Panc1 (cell line): ENCODE measurements around the gene TAL1. TPM values are rescaled to one million over a fixed set of nuclear protein-coding genes. Genes with fewer than 3 reads are reported as not detected.

Source experiments
- ATAC-seq: fragments of 200-7000 bp; cut with Tn5 transposase; 2 replicates; pipeline ENCODE4 v1.9.1; 2020; ENCODE audit warnings: mild to moderate bottlenecking, moderate library complexity
- BruUV-seq: library from RNA; stranded (reverse); fragments of 400-500 nt; replicated peaks from 2 replicates; lab custom pipeline; 2021; lab: Mats Ljungman, UMichigan
- CTCF ChIA-PET: fragments of 300-600 bp; sonication (Branson Sonifier 250); formaldehyde crosslinking; loops from one replicate; lab custom pipeline; 2022; ENCODE audit warnings: antibody characterized with exemption; lab: Charles Lee
- POLR2A ChIA-PET: fragments of 300-600 bp; sonication (Branson Sonifier 250); formaldehyde crosslinking; loops from one replicate; lab custom pipeline; 2022; ENCODE audit warnings: antibody characterized with exemption; lab: Charles Lee
- DNase-seq: peaks from one replicate; pipeline ENCODE4 v3.0.0-alpha.2; 2010; ENCODE audit warnings: low read depth, low spot score
- H3K27ac ChIP-seq: 2 replicates; pipeline ENCODE4 v1.5.1; 2011; ENCODE audit warnings: mild to moderate bottlenecking, low read length, inconsistent platforms
- H3K27me3 ChIP-seq: fragments of 200-500 bp; sonication (Bioruptor generic); 2 replicates; pipeline ENCODE4 v1.6.0; 2014; ENCODE audit warnings: low read length, inconsistent platforms; ENCODE audit not compliant: control insufficient read depth, insufficient read depth
- H3K36me3 ChIP-seq: fragments of 200-500 bp; sonication (Bioruptor generic); 2 replicates; pipeline ENCODE4 v1.5.1; 2014; ENCODE audit warnings: inconsistent platforms, mild to moderate bottlenecking, low read length, moderate library complexity; ENCODE audit not compliant: control insufficient read depth, insufficient read depth
- H3K4me1 ChIP-seq: 2 replicates; pipeline ENCODE4 v1.5.1; 2011; ENCODE audit warnings: inconsistent platforms, mild to moderate bottlenecking, low read length, moderate library complexity; ENCODE audit not compliant: control insufficient read depth, insufficient read depth
- H3K4me3 ChIP-seq, 2 experiments: 2 replicates each; pipeline ENCODE4 v1.5.1; 2011 to 2012; ENCODE audit warnings: low read depth in 2 of 2, low read length in 2 of 2, mild to moderate bottlenecking in 2 of 2, inconsistent platforms in 1 of 2, moderate library complexity in 1 of 2
- H3K9me3 ChIP-seq: fragments of 200-500 bp; sonication (Bioruptor generic); 2 replicates; pipeline ENCODE4 v1.5.1; 2014; ENCODE audit warnings: low read depth, mild to moderate bottlenecking, inconsistent platforms, low read length, moderate library complexity; ENCODE audit not compliant: control insufficient read depth, insufficient read depth
- POLR2AphosphoS5 ChIP-seq: IDR thresholded peaks from 2 replicates; pipeline ENCODE4 v1.6.1; 2012; ENCODE audit warnings: mild to moderate bottlenecking, low read depth, low read length, moderate library complexity
- SIN3A ChIP-seq: IDR thresholded peaks from 2 replicates; pipeline ENCODE4 v1.6.1; 2012; ENCODE audit warnings: low read depth, mild to moderate bottlenecking, low read length, moderate library complexity, borderline replicate concordance; ENCODE audit not compliant: insufficient read depth
- TCF7L2 ChIP-seq: IDR thresholded peaks from 2 replicates; pipeline ENCODE4 v1.6.1; 2011; ENCODE audit warnings: mild to moderate bottlenecking, low read depth, low read length, inconsistent platforms
- in situ Hi-C: cut with HindIII; loops from 2 replicates; pipeline ENCODE4 v1.10.0; 2016; ENCODE audit warnings: low sequenced_read_pairs, low pct_unique_long_range_greater_than_20kb
- intact Hi-C: fragments of 100-400 bp; cut with micrococcal nuclease; formaldehyde crosslinking; loops from one replicate; pipeline ENCODE4 v1.10.0; 2022; ENCODE audit not compliant: unreplicated experiment
- total RNA-seq: library from RNA; stranded (reverse); gene quantifications from one replicate; pipeline ENCODE4 v1.2.1, GENCODE V29; 2021; ENCODE audit not compliant: unreplicated experiment
- TF ChIP-seq, protein P1 (sequence below), 2 experiments: IDR thresholded peaks; 2 replicates each; pipeline ENCODE4 v1.6.1; 2011 to 2012; ENCODE audit warnings: low read depth in 2 of 2, control low read depth in 1 of 2, low read length in 1 of 2, mild to moderate bottlenecking in 1 of 2, moderate library complexity in 1 of 2; ENCODE audit not compliant: insufficient read depth in 1 of 2
- TF ChIP-seq, protein P2 (sequence below): fragments of 450-650 bp; IDR thresholded peaks from 2 replicates; pipeline ENCODE4 v1.5.1; 2017; ENCODE audit warnings: mild to moderate bottlenecking

The TAL1 gene
- total RNA-seq, 1 experiment from 2014 or later = 0.05 TPM

- no TSS peak for BruUV-seq
- ChIA-PET CTCF (no interaction called here), POLR2A (no interaction called here)
- Histone ChIP-seq H3K4me1 (no peaks in the 10 kb centered on the region), H3K9me3 (no peaks in the 10 kb centered on the region), H3K36me3 (no peaks in the 10 kb centered on the region), H3K27me3 (peaks cover 10% of the 10 kb centered on the region), H3K27ac (no peak overlapping the region), H3K4me3 (no peak overlapping the region)
- no peak for TF ChIP-seq TCF7L2
- TF ChIP-seq, protein P1, sequence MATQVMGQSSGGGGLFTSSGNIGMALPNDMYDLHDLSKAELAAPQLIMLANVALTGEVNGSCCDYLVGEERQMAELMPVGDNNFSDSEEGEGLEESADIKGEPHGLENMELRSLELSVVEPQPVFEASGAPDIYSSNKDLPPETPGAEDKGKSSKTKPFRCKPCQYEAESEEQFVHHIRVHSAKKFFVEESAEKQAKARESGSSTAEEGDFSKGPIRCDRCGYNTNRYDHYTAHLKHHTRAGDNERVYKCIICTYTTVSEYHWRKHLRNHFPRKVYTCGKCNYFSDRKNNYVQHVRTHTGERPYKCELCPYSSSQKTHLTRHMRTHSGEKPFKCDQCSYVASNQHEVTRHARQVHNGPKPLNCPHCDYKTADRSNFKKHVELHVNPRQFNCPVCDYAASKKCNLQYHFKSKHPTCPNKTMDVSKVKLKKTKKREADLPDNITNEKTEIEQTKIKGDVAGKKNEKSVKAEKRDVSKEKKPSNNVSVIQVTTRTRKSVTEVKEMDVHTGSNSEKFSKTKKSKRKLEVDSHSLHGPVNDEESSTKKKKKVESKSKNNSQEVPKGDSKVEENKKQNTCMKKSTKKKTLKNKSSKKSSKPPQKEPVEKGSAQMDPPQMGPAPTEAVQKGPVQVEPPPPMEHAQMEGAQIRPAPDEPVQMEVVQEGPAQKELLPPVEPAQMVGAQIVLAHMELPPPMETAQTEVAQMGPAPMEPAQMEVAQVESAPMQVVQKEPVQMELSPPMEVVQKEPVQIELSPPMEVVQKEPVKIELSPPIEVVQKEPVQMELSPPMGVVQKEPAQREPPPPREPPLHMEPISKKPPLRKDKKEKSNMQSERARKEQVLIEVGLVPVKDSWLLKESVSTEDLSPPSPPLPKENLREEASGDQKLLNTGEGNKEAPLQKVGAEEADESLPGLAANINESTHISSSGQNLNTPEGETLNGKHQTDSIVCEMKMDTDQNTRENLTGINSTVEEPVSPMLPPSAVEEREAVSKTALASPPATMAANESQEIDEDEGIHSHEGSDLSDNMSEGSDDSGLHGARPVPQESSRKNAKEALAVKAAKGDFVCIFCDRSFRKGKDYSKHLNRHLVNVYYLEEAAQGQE (IDR thresholded peaks at IDR 0.05; ENCODE audit: insufficient read depth in 1 of 2, low read depth in 2 of 2, low read length in 1 of 2) = no peak
- TF ChIP-seq, protein P2, sequence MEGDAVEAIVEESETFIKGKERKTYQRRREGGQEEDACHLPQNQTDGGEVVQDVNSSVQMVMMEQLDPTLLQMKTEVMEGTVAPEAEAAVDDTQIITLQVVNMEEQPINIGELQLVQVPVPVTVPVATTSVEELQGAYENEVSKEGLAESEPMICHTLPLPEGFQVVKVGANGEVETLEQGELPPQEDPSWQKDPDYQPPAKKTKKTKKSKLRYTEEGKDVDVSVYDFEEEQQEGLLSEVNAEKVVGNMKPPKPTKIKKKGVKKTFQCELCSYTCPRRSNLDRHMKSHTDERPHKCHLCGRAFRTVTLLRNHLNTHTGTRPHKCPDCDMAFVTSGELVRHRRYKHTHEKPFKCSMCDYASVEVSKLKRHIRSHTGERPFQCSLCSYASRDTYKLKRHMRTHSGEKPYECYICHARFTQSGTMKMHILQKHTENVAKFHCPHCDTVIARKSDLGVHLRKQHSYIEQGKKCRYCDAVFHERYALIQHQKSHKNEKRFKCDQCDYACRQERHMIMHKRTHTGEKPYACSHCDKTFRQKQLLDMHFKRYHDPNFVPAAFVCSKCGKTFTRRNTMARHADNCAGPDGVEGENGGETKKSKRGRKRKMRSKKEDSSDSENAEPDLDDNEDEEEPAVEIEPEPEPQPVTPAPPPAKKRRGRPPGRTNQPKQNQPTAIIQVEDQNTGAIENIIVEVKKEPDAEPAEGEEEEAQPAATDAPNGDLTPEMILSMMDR = no peak
- ATAC-seq = no peak
- intact Hi-C loops = no loop called here
- DNase-seq = no peak
- in situ Hi-C loops = no loop called here
Observed at GRCh38 chr1:47231301-47232186, 481 bp downstream of the TAL1 start.

DNA sequence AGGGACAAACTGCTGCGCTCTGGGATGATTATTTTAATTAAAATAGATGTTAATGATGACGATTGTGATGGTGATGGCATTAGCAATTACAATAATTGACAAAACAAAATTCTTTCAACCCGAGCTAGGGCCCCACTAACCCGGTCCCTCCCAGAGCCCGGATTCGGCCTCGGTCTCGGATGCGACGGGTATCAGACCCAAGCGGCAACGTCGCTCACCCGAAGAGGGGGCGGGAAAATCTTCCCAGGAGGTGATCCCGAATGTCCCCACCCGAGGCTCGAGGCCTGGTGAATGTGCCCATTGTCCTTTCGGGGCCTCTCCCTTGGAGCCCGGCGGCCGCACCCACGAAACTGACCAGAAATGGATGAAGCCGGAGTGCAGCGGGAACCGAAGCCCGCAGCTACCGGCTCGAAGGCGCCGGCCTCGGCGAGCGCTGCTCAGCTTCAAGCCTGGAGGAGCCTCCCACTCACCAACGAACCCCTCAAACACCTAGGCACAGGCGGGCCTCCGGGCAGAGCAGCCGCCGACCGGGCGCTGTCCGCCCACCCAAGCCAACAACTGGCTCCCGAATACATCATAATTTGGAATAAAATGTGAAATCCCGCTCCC lies 1.2 kb downstream of the TAL1 start:
- no peak for TF ChIP-seq TCF7L2
- TF ChIP-seq SIN3A = no peak
- TF ChIP-seq, protein P2 = no peak
- TF ChIP-seq, protein P1 (IDR thresholded peaks at IDR 0.05; ENCODE audit: insufficient read depth in 1 of 2, low read depth in 2 of 2, low read length in 1 of 2) = no peak
- no peak for TF ChIP-seq POLR2AphosphoS5
- Histone ChIP-seq H3K9me3 (no peaks in the 10 kb centered on the region), H3K36me3 (no peaks in the 10 kb centered on the region), H3K4me1 (no peaks in the 10 kb centered on the region), H3K27me3 (peaks cover 16% of the 10 kb centered on the region), H3K27ac (no peak overlapping the region), H3K4me3 (no peak overlapping the region)
- BruUV-seq = no TSS peak
- ChIA-PET CTCF (no interaction called here), POLR2A (no interaction called here)
- no peak for DNase-seq
- in situ Hi-C loops = no loop called here
- no peak for ATAC-seq
- intact Hi-C loops = no loop called here
